GM12878 (cell line): ENCODE results near the gene BAZ2B. TPM values are rescaled to one million over a fixed set of nuclear protein-coding genes. Genes with fewer than 3 reads are reported as not detected.
A peak's percentile ranks its signal among the peaks of the same experiment; 100 is the strongest.

Source experiments
- BACH1 ChIP-seq: fragments of 450-650 bp; IDR thresholded peaks from 2 replicates; pipeline ENCODE4 v1.6.1; 2017; ENCODE audit warnings: mild to moderate bottlenecking, borderline replicate concordance
- BHLHE40 ChIP-seq, 2 experiments: fragments of 450-650 bp in 1 of 2; IDR thresholded peaks; 2 replicates each; pipeline ENCODE4 v1.6.1; 2011 to 2017; ENCODE audit warnings: low read depth in 2 of 2, borderline replicate concordance in 1 of 2, improper control_type of control experiment in 1 of 2, low read length in 1 of 2, mild to moderate bottlenecking in 1 of 2
- CHD2 ChIP-seq: IDR thresholded peaks from 2 replicates; pipeline ENCODE4 v1.6.1; 2011; ENCODE audit warnings: low read depth, low read length, improper control_type of control experiment, borderline replicate concordance
- CREM ChIP-seq: IDR thresholded peaks from 2 replicates; pipeline ENCODE4 v1.6.1; 2014; ENCODE audit warnings: antibody characterized with exemption, low read depth
- DPF2 ChIP-seq: fragments of 450-650 bp; IDR thresholded peaks from 2 replicates; pipeline ENCODE4 v1.6.1; 2017; ENCODE audit warnings: mild to moderate bottlenecking
- IKZF2 ChIP-seq, 2 experiments: fragments of 450-650 bp; IDR thresholded peaks; 2 replicates each; pipeline ENCODE4 v1.6.1; 2017; ENCODE audit warnings: mild to moderate bottlenecking in 2 of 2, moderate library complexity in 2 of 2
- KLF5 ChIP-seq: fragments of 450-650 bp; IDR thresholded peaks from 2 replicates; pipeline ENCODE4 v1.6.1; 2014; ENCODE audit warnings: mild to moderate bottlenecking; ENCODE audit not compliant: partially characterized antibody
- LARP7 ChIP-seq: fragments of 450-650 bp; IDR thresholded peaks from 2 replicates; pipeline ENCODE4 v1.6.1; 2017; ENCODE audit warnings: mild to moderate bottlenecking
- MYB ChIP-seq: fragments of 150-350 bp; IDR thresholded peaks from 2 replicates; pipeline ENCODE4 v1.6.1; 2014; ENCODE audit warnings: mild to moderate bottlenecking, low read depth, low read length, borderline replicate concordance
- NBN ChIP-seq: fragments of 450-650 bp; IDR thresholded peaks from 2 replicates; pipeline ENCODE4 v1.6.1; 2016
- NR2F1 ChIP-seq: fragments of 450-650 bp; conservative IDR thresholded peaks from 2 replicates; pipeline ENCODE4 v1.6.1; 2017; ENCODE audit warnings: mild to moderate bottlenecking
- PAX5 ChIP-seq: IDR thresholded peaks from 2 replicates; pipeline ENCODE4 v1.6.1; 2011; ENCODE audit warnings: low read depth, low read length, borderline replicate concordance
- POLR2A ChIP-seq: IDR thresholded peaks from 2 replicates; pipeline ENCODE4 v1.6.1; 2011; ENCODE audit warnings: low read depth, mild to moderate bottlenecking, low read length
- RAD51 ChIP-seq: fragments of 450-650 bp; IDR thresholded peaks from 2 replicates; pipeline ENCODE4 v1.6.1; 2016; ENCODE audit warnings: moderate library complexity, mild to moderate bottlenecking, inconsistent platforms
- RELB ChIP-seq: fragments of 450-650 bp; IDR thresholded peaks from 2 replicates; pipeline ENCODE4 v1.6.1; 2017; ENCODE audit warnings: low read depth, mild to moderate bottlenecking, moderate library complexity
- RFX5 ChIP-seq: IDR thresholded peaks from 2 replicates; pipeline ENCODE4 v1.6.1; 2011; ENCODE audit warnings: low read depth, low read length, improper control_type of control experiment
- RUNX3 ChIP-seq: IDR thresholded peaks from 2 replicates; pipeline ENCODE4 v1.6.1; 2012; ENCODE audit warnings: low read length, inconsistent platforms
- SMAD1 ChIP-seq: fragments of 450-650 bp; IDR thresholded peaks from 2 replicates; pipeline ENCODE4 v1.6.1; 2018; ENCODE audit warnings: mild to moderate bottlenecking, low read depth; ENCODE audit not compliant: partially characterized antibody
- SREBF1 ChIP-seq: IDR thresholded peaks from 2 replicates; pipeline ENCODE4 v1.6.1; 2012; ENCODE audit warnings: mild to moderate bottlenecking, low read length
- SUPT20H ChIP-seq: IDR thresholded peaks from 2 replicates; pipeline ENCODE4 v1.6.1; 2011; ENCODE audit warnings: low read depth, mild to moderate bottlenecking, low read length, moderate library complexity, borderline replicate concordance; ENCODE audit not compliant: control insufficient read depth
- USF1 ChIP-seq: IDR thresholded peaks from 2 replicates; pipeline ENCODE4 v1.6.1; 2011; ENCODE audit warnings: borderline replicate concordance, low read depth, mild to moderate bottlenecking, moderate library complexity, mixed read lengths, low read length; ENCODE audit not compliant: insufficient read depth; ENCODE audit errors: extremely low read length
- USF2 ChIP-seq: IDR thresholded peaks from 2 replicates; pipeline ENCODE4 v1.6.1; 2011; ENCODE audit warnings: low read depth, low read length, improper control_type of control experiment, borderline replicate concordance
- ZNF24 ChIP-seq: fragments of 450-650 bp; IDR thresholded peaks from 2 replicates; pipeline ENCODE4 v1.6.1; 2017; ENCODE audit warnings: antibody characterized with exemption, mild to moderate bottlenecking
- polyA plus RNA-seq, 11 experiments: library from polyadenylated mRNA; depleted of rRNA in 4 of 11; unstranded in 6 of 11; stranded (reverse) in 5 of 11; fragments of >200 nt; fragmentation: Nextera tagmentation in 4 of 11; fragmentation: Illumina TruSeq in 1 of 11; extraction: Ambion mirVana in 4 of 11; extraction: Trizol in 1 of 11; gene quantifications; 1 replicate in 1 of 11; 2 replicates in 10 of 11; pipeline versions ENCODE4 v1.2.1 to v1.2.3, GENCODE V29; 2011 to 2016; ENCODE audit warnings: inconsistent platforms in 2 of 11, missing spikeins in 2 of 11, low read depth in 1 of 11
- total RNA-seq, 4 experiments: library from RNA; depleted of rRNA in 3 of 4; stranded (reverse); fragments of >200 nt in 3 of 4; fragmentation: Illumina TruSeq in 1 of 4; extraction: Trizol in 1 of 4; gene quantifications; 2 replicates each; pipeline versions ENCODE4 v1.2.1 to v1.2.3, GENCODE V29; 2013 to 2021
- TF ChIP-seq, protein P1 (sequence below): IDR thresholded peaks from 2 replicates; pipeline ENCODE4 v1.6.1; 2011; ENCODE audit warnings: low read depth, mild to moderate bottlenecking, low read length, moderate library complexity, borderline replicate concordance; ENCODE audit errors: extremely low read depth
- TF ChIP-seq, protein P2 (sequence below): fragments of 450-650 bp; IDR thresholded peaks from 2 replicates; pipeline ENCODE4 v1.6.1; 2016; ENCODE audit warnings: mild to moderate bottlenecking

BAZ2B gene
- total and polyA plus RNA-seq, 10 of the 15 experiments (the other 5 are each of a cell fraction or from before 2014, with no cell fraction given) = 8.8 to 49.7 (median 24.7) TPM

DNA sequence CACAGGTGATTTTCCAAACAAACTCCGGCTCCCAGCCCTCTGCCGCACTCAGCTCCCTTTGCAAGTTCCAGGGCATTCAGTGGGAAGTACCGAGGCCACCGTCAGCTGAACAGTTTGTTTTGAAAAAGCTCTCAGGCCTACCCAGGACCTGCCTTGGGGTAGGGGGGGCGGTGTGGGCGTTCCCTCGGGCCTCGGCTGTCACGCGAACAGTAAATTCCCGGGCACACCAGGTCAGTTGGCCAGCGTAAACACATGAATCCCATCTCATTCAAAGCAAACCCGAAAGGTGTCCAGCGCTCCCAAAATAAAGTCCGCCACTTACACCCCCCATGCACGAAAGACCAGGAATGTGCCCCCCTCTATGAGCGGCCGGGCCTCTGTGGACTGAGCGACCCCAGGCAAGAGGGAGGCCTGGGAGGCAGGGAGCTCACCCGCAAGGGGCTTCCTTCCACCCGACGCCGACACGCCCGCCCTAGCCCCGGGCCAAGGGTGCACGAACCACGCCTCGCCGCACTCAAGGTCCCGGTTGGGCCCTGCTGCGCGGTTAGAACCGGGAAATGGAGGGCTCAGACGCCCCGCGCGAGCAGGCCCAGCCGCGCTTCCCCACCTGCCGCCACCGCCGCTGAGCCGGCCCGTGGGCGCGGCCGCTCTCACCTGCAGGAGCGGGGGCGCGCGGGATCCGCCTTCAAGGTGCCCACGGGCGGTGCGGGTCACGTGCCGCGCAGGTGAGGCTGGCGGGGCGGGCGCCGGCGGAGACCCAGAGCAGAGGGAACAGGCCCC, 330.2 kb downstream of the BAZ2B start, which contains the start of gene WDSUB1 (continued):
- TF ChIP-seq, protein P1, sequence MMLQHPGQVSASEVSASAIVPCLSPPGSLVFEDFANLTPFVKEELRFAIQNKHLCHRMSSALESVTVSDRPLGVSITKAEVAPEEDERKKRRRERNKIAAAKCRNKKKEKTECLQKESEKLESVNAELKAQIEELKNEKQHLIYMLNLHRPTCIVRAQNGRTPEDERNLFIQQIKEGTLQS = peak; percentile 61; the same call in 1 of the 2 replicates
- TF ChIP-seq NR2F1 = 0 out of 2 replicates have a peak, but pooled peaks have one; percentile 27
- TF ChIP-seq USF2 = peak; percentile 54
- peak; percentile 70; the same call in 1 of the 2 replicates for TF ChIP-seq POLR2A
- TF ChIP-seq SREBF1 = no peak
- peak; percentile 33; the same call in 1 of the 2 replicates for TF ChIP-seq RELB
- TF ChIP-seq CHD2 = 0 out of 2 replicates have a peak, but pooled peaks have one; percentile 28
- no peak for TF ChIP-seq RFX5
- no peak for TF ChIP-seq MYB
- TF ChIP-seq BHLHE40 (IDR thresholded peaks at IDR 0.05; ENCODE audit: borderline replicate concordance in 1 of 2, low read depth in 2 of 2, low read length in 1 of 2) = peak; percentile 95 to 99
- TF ChIP-seq BACH1 = peak; percentile 64; the same call in 1 of the 2 replicates
- 0 out of 2 replicates have a peak, but pooled peaks have one; percentile 23 for TF ChIP-seq RUNX3
- peak; percentile 79 for TF ChIP-seq KLF5
- TF ChIP-seq DPF2 = peak; percentile 78
- TF ChIP-seq SMAD1 = no peak
- 0 out of 2 replicates have a peak, but pooled peaks have one; percentile 33 for TF ChIP-seq ZNF24
- peak; percentile 94 for TF ChIP-seq USF1
- TF ChIP-seq NBN = 0 out of 2 replicates have a peak, but pooled peaks have one; percentile 31
- peak; percentile 79 for TF ChIP-seq LARP7
- no peak for TF ChIP-seq SUPT20H
- peak in 1 of 2 experiments; percentile 45; a peak in 2 of 4 replicates for TF ChIP-seq IKZF2 (IDR thresholded peaks at IDR 0.05)
- TF ChIP-seq RAD51 = peak; percentile 19; the same call in 1 of the 2 replicates
- TF ChIP-seq, protein P2, sequence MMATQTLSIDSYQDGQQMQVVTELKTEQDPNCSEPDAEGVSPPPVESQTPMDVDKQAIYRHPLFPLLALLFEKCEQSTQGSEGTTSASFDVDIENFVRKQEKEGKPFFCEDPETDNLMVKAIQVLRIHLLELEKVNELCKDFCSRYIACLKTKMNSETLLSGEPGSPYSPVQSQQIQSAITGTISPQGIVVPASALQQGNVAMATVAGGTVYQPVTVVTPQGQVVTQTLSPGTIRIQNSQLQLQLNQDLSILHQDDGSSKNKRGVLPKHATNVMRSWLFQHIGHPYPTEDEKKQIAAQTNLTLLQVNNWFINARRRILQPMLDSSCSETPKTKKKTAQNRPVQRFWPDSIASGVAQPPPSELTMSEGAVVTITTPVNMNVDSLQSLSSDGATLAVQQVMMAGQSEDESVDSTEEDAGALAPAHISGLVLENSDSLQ = no peak
- TF ChIP-seq CREM = no peak
- TF ChIP-seq PAX5 = 0 out of 2 replicates have a peak, but pooled peaks have one; percentile 13
